SH-SY5Y (cell line): ENCODE data around the gene NAGLU.

ENCODE experiments used
- GATA2 ChIP-seq: IDR thresholded peaks from 2 replicates; pipeline ENCODE4 v1.6.1; 2011; ENCODE audit warnings: mild to moderate bottlenecking, low read depth, low read length
- GATA3 ChIP-seq: IDR thresholded peaks from 2 replicates; pipeline ENCODE4 v1.6.1; 2011; ENCODE audit warnings: low read depth, mild to moderate bottlenecking, low read length, moderate library complexity

- TF ChIP-seq GATA2, result no peak
- TF ChIP-seq GATA3, result no peak
These were observed 7.4 kb downstream of the NAGLU start for GRCh38 chr17:42543190-42544079.
